Activated CD8-positive, alpha-beta memory T cell treated with anti-CD3 and anti-CD28 coated beads for 36 hours (primary cell): ENCODE results near the gene CAPN15. TPM values are rescaled to one million over a fixed set of nuclear protein-coding genes. Genes with fewer than 3 reads are reported as not detected.
"Not testable (repeated sequence)": the region's sequence is repeated elsewhere in the genome, so short reads cannot be mapped to it uniquely, and the experiment has no call there.

Experiments
- CTCF ChIA-PET: fragments of 350-600 bp; sonication (Branson Sonifier 250); formaldehyde crosslinking; loops from one replicate; lab custom pipeline; 2021; ENCODE audit warnings: antibody characterized with exemption; lab: Charles Lee
- POLR2A ChIA-PET: fragments of 350-600 bp; sonication (Branson Sonifier 250); formaldehyde crosslinking; loops from one replicate; lab custom pipeline; 2021; ENCODE audit warnings: antibody characterized with exemption; lab: Charles Lee
- total RNA-seq, 2 experiments: library from RNA; stranded (reverse); gene quantifications; one replicate each; pipeline ENCODE4 v1.2.3, GENCODE V29; 2021

Gene CAPN15
- total RNA-seq, 2 experiments from 2014 or later = 107 to 108 TPM

- POLR2A ChIA-PET = no interaction called here
- CTCF ChIA-PET = no interaction called here
Measured at GRCh38 chr16:503150-504071, 24.1 kb upstream of the CAPN15 start.

GRCh38 chr16:505479-506245 lies 21.9 kb upstream of the CAPN15 start:
- POLR2A ChIA-PET = no interaction called here
- CTCF ChIA-PET = no interaction called here

- POLR2A ChIA-PET = no interaction called here
Measured at GRCh38 chr16:506246-506546, 21.3 kb upstream of the CAPN15 start.

GRCh38 chr16:507527-507926 lies 20.0 kb upstream of the CAPN15 start:
- POLR2A ChIA-PET, CTCF ChIA-PET: not testable (repeated sequence)

More at GRCh38 chr16:506246-506546, 21.3 kb upstream of the CAPN15 start:
- CTCF ChIA-PET = no interaction called here

GRCh38 chr16:507996-508395 lies 19.5 kb upstream of the CAPN15 start:
- POLR2A ChIA-PET = no interaction called here
- CTCF ChIA-PET = no interaction called here

- CTCF ChIA-PET = no interaction called here
Measured at GRCh38 chr16:508884-509736, 18.4 kb upstream of the CAPN15 start.

GRCh38 chr16:510066-510825 lies 17.3 kb upstream of the CAPN15 start:
- POLR2A ChIA-PET = no interaction called here

More at GRCh38 chr16:508884-509736, 18.4 kb upstream of the CAPN15 start:
- POLR2A ChIA-PET = no interaction called here

GRCh38 chr16:512802-513201 lies 14.7 kb upstream of the CAPN15 start:
- ChIA-PET CTCF (interaction anchor here (1.1 kb wide), 1 partner anchor 35 kb away, joined by 7 read pairs; no protein-coding TSS in a partner anchor), POLR2A (no interaction called here)

More at GRCh38 chr16:510066-510825, 17.3 kb upstream of the CAPN15 start:
- CTCF ChIA-PET = no interaction called here

GRCh38 chr16:513950-514349 lies 13.6 kb upstream of the CAPN15 start:
- CTCF ChIA-PET = no interaction called here
- POLR2A ChIA-PET = no interaction called here

- ChIA-PET CTCF (no interaction called here), POLR2A (no interaction called here)
Measured at GRCh38 chr16:515175-515938, 12.2 kb upstream of the CAPN15 start.

- ChIA-PET CTCF (no interaction called here), POLR2A (no interaction called here)
Measured at GRCh38 chr16:515939-516226, 11.6 kb upstream of the CAPN15 start.

- ChIA-PET POLR2A (no interaction called here), CTCF (no interaction called here)
Measured at GRCh38 chr16:516301-516700, 11.2 kb upstream of the CAPN15 start.

GRCh38 chr16:518858-519257 lies 8.7 kb upstream of the CAPN15 start:
- CTCF ChIA-PET = interaction anchor here (0.9 kb wide), 1 partner anchor 64 kb away, joined by 3 read pairs; no protein-coding TSS in a partner anchor

GRCh38 chr16:519425-519824 lies 8.1 kb upstream of the CAPN15 start:
- ChIA-PET POLR2A (no interaction called here), CTCF (interaction anchor here (0.9 kb wide), 1 partner anchor 64 kb away, joined by 3 read pairs; no protein-coding TSS in a partner anchor)

More at GRCh38 chr16:518858-519257, 8.7 kb upstream of the CAPN15 start:
- POLR2A ChIA-PET = no interaction called here

- CTCF ChIA-PET = interaction anchor here (0.9 kb wide), 1 partner anchor 65 kb away, joined by 3 read pairs; no protein-coding TSS in a partner anchor
- POLR2A ChIA-PET = no interaction called here
Measured at GRCh38 chr16:519841-520687, 7.4 kb upstream of the CAPN15 start.

GRCh38 chr16:520847-521246 lies 6.7 kb upstream of the CAPN15 start:
- CTCF ChIA-PET = no interaction called here
- POLR2A ChIA-PET = no interaction called here
